PC-3 (cell line): ENCODE measurements around the gene ADRA2A.

ENCODE experiments used
- CTCF ChIP-seq: fragments of 300-600 bp; sonication (generic); conservative IDR thresholded peaks from 2 replicates; pipeline ENCODE4 v1.5.1; 2017; ENCODE audit warnings: antibody characterized with exemption, low read depth, mild to moderate bottlenecking, low read length
- EZH2 ChIP-seq: fragments of 300-600 bp; sonication (generic); IDR thresholded peaks from one replicate; pipeline ENCODE4 v1.6.1; 2017; ENCODE audit warnings: antibody characterized with exemption, mild to moderate bottlenecking, low read length; ENCODE audit not compliant: unreplicated experiment

- TF ChIP-seq CTCF (no peak), EZH2 (no peak)
Observed at GRCh38 chr10:111123883-111124282, 47.1 kb downstream of the ADRA2A start.
